Activated naive CD4-positive, alpha-beta T cell (primary cell): ENCODE results near the gene DDX51.

Experiments used
- DNase-seq, 4 experiments: peaks; one replicate each; lab custom pipeline; 2025; lab: John Stamatoyannopoulos, UW

The DDX51 gene

DNA sequence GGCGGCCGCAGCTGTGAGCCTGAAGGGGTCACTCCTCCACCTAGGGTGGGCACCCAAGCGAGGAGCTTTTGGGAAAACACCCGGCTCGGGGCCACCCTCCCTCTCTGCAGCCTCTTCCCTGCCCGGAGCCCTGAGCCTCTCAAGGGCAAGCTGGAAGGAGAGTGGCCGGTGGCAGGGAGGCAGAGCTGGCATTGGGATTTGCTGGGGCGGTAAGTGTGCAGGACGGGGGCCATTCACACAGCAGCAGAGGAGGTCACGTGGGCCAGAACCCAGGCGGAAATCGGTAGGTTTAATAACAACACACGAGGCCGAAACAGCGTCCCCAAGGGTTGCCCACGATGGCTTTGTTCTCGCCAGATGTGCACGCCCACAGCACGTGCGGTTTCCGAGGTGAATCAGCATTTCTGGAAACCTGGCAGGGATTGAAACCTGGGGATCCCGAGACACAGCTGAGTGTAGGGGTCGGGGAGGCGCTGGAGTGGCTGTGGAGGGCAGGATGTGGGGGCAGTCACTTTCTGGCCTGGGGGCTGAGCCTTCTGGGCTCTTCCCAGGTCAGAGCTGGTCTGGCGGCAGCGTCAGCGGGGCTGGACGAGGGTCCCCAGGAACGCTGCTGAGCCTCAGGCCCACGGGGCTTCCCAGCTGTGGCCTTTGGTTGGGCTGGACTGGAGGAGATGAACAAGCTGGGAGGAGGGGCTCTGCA lies 23.6 kb upstream of the DDX51 start:
- no peak for DNase-seq

DNA sequence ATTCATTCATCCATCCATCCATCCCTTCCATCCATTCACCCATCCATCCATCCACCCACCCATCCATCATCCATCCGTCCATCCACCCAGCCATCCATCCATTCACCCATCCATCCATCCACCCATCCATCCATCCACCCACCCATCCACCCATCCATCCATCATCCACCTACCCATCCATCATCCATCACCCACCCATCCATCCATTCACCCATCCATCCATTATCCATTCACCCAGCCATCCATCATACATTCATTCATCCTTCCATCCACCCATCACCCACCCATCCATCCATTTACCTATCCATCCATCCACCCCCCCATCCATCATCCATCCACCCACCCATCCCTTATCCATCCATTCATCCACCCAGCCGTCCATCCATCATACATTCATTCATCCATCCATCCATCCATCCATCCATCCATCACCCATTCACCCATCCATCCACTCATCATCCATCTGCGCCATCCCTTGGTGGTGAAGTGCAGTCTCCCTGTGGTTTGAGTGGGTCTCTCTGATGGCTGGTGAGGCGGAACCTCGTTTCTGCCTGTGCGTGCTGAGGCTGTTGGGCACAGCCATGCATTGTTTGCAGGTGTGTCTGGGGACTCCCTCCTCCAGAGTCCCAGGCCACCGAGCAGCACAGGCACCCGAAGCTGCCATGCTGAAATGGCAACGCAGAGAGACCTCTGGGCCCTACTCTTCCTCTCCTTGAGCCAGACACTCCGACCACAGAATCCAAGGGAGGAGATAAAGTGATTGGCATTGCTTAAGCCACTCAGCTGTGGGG lies 22.9 kb upstream of the DDX51 start:
- DNase-seq: no peak

DNA sequence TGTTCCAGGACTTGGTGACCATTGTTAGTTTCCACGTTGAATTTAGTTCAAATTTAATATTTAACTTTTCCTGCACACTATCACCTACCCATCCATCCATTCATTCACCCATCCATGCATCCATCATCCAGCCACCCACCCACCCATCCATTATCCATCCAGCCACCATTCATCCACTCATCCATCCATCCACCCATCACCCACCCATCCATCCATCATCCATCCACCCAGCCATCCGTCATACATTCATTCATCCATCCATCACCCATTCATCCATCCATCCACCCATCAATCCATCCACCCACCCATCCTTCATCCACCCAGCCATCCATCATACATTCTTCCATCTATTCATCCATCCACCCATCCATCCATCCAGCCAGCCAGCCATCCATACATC lies 22.0 kb upstream of the DDX51 start:
- no peak for DNase-seq

DNA sequence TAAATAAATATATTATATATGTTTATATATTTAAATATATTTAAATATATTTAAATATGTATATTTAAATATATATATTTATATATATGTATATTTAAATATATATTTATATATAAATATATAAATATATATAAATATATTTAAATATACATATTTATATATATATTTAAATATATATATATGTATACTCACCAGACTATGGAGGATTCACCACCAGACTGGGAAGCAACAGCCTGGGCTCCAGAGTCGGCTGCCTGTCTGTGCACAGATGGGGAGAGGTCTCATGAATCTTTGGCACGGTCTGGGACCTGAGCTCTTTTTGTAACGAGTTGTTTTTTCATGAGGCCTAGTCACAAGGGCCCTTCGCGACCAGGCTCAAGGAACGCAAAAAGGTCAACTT lies 21.5 kb upstream of the DDX51 start:
- no peak for DNase-seq

DNA sequence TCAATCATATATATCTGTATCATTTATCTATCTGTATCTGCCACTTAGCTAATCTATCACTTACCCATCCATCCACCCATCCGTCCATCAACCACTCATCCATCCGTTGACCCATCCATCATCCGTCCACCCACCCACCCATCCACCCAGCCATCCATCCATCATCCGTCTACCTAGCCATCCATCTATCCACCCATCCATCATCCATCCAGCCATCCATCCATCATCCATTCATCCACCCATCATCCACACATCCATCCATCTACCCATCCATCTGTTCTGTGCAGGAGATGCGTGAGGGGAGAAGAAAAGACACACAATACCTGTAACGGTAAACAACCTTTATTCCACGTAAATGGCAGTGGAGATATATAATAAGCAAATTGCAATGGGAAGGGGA lies 20.3 kb upstream of the DDX51 start:
- no peak for DNase-seq

DNA sequence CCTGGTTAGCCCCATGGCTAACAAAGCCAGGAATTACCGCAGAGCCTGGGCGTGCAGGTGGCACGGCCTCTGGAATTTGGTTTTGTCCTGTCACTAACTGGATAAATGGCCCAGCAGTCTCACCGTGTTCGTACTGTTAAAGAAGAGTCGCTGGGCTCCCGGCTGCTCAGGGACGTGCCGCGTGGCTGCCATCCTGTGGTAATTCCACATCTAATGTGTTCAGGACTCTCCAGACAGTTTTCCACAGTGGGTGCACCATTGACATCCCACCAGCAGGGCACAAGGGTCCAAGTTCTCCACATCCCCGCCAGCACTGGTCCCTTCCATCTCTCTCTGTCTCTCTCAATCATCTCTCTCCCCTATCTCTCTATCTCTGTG lies 19.8 kb upstream of the DDX51 start:
- DNase-seq: no peak

DNA sequence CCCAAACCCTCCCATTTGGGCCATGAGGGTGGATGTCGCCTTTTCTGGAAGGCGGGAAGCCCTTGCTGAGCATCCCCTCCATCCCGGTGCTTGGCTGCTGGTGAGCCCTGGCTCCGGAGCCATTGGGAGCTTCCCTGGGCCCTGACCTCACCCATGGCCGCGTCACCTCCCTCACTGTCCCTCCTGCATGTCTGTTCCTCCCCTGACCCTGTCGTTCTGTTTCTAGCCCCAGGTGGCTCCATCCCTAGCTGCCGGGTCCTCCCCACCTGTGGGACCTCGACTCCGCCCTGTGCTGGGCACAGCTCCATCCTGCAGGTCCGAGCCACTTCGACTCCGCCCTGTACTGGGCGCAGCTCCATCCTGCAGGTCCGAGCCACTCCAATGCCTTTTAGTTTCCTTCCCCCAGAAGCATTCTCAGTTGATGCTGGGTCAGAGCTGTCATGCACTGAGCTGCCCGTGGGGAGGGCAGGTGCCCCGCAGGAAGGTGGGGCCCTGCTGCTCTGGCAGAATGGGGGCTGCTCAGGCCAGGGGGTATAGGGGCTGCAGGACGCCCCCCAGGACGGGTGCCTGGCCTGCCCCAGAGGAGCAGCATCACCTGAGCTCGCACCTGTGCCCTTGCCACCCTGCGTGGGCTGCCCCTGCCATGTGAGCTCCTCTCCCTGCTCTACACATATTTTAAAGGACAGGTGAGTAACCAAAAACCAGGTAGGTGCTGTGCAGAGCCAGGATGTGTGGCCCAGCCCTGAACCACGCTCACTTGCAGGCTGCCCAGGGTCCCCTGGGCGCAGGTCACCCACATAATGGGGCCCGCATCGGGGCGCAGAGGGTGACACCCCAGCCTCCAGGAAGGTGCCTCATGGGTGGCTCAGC lies 19.2 kb upstream of the DDX51 start:
- no peak for DNase-seq

DNA sequence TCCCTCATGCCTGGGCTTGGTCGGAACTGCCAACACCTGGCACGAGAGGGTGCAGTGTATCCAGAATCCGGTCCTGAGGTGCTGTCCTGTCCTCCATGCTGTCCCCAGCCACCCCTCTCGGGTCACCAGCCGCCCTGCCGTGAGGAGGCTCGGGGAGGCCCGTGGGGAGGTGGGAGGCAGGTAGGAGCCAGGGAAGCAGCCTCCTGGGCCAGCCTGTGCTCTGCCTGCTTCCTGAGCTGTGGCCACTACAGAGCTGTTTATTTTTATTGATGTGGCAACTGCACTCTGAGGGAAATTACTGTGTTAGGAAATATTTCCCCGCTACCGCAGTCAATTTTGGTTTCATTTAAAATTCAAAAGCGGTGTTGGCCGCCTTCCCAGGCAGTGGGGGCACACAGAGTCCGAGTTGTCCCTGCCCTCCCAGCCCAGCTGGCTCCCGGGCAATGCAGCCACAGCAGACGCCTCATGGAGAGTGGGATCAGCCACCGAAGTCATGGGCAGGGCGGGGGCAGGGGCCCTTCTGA lies 18.5 kb upstream of the DDX51 start:
- DNase-seq: no peak

DNA sequence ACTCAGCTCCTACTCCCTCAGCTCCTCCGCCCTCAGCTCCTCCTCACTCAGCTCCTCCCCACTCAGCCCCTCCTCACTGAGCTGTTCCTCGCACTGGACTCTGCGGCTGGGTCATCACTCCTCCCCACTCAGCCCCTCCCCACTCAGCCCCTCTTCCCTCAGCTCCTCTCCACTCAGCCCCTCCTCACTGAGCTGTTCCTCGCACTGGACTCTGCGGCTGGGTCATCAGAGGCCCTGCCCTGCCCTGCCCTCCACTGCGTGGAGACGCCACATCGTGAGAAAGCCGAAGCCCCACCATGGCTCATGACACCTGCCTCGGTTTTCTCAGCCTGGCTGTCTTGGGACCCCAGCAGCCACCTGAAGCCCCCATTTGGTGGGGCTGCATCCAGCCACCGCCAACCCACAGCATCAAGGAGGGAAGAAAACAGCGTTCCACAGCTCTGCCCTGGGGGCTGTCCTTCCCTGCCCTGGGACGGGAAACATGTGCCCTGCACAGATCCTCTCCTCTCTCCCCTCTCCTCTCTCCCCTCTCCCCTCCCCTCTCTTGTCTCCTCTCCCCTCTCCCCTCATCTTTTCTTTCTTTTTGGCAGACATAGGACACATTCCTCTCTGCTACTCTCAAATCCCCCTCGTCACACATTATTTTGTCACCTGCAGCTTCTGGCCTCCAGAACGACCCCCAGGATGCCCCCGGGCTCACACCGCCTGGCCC lies 17.8 kb upstream of the DDX51 start:
- DNase-seq: no peak

DNA sequence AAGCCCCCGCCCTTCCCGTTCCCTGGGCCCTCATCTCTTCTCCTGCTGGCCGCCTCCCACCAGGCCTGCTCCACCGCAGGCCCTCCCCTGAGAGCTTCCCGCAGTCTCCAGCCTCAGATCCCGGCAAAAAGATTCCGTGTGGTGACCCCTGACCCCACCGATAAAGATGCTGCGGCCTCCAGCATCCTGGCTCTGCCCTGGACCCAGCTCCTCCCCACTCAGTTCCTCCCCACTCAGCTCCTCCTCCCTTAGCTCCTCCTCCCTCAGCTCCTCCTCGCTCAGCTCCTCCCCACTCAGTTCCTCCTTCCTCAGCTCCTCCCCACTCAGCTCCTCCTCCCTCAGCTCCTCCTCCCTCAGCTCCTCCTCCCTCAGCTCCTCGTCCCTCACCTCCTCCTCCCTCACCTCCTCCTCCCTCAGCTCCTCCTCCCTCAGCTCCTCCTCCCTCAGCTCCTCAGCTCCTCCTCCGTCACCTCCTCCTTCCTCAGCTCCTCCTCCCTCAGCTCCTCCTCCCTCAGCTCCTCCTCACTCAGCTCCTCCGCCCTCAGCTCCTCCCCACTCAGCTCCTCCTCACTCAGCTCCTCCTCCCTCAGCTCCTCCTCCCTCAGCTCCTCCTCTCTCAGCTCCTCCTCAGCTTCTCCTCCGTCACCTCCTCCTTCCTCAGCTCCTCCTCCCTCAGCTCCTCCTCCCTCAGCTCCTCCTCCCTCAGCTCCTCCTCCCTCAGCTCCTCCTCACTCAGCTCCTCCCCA lies 17.1 kb upstream of the DDX51 start:
- no peak for DNase-seq

DNA sequence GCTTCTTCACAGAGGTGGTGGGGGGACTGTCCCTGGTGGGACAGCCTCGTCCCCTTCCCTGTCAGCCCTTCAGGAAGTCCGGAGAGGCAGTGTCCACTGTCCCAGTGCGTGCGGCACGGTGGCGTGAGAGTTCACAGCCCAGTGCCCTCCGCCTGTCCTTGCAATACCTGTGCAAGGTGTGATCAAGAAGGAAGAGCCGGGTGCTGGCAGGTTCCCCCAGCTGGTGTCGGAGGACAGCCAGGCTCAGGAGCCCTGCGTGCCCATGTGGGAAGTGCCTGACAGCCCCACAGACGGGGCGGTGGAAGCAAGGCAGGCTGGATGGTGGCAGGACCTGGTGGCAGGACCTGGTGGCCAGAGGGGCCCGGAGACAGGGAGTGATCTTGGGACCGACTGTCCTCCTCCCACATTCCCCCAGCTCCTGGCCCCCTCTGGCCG lies 16.5 kb upstream of the DDX51 start:
- DNase-seq: no peak

DNA sequence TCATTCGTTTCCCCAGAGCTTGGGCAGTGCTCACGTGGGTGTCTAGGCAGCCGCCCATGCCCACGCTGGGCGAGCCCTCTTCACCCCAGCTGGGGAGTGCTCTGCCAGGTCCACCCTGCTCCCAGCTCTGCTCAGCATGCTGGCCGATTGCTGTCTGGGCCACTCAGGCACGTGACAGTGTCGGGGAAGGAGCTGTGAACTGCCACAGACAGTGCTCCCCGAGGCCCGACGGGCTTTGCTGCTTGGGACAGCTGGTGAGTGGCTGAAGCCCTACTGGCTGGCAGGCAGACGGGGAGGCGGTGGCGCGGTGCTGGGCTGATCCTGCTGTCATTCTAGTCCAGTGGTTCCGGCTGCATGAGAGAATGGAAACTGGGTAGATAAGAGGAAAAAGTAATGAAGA lies 15.9 kb upstream of the DDX51 start:
- DNase-seq: no peak

DNA sequence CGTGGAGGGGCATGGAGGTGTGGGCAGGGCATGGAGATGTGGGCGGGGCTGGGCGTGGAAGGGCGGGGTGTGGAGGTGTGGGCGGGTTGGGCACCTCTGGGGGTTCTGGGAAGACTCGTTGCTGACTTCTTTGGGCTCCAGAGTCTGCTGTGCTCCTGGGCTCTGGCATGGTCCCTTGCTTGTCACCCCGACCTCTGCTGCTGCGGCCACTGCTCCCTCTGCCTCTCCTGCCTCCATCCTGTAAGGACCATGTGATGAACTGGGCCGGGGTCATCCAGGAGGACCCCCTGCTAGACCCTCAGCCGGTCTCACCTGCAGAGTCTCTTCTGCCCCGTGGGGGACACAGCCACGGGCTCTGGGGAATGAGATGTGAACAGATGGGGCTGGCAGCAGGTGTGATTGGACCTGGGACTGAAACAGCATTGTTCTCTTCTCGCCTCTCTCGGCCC lies 15.5 kb upstream of the DDX51 start:
- DNase-seq: no peak

DNA sequence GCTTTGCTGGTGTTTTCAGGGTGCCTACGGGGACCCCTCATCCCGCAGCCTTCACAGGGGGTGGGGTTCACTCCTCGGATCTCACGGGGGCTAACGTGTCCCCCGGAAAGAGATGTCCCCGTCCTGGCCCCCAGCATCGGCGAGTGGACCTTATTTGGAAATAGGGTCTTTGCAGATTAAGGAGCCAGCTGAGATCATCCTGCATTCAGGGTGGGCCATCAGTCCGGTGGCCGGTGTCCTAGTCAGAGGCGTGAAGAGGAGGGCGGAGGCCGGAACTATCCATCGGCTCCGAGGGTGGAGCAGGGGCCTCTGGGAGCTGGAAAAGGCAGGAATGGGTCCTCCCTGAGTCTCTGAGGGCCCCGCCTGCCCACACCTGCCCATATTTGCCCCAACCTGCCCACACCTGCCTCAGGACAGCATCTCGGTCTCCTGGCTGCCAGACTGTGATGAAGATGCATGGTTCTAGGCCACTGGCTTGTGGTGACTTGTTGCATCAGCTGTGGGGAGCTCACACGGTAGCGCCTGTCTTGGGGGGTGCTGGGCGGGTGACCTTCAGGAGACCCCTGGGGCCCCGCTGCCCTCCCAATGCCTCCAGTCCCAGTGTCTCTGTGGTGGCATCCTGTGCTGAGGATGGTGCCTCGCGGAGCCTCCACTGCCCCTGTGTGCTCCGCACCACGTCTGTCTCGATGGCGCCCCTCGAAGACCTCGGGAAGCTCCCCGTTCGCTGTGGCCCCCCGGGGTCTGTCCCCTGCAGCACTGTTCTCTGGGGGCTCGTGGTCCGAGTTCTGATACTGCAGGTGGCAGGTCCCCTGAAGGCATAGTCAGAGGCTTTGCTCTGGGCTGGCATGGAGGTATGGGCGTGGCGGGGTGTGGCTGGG lies 14.8 kb upstream of the DDX51 start:
- no peak for DNase-seq

DNA sequence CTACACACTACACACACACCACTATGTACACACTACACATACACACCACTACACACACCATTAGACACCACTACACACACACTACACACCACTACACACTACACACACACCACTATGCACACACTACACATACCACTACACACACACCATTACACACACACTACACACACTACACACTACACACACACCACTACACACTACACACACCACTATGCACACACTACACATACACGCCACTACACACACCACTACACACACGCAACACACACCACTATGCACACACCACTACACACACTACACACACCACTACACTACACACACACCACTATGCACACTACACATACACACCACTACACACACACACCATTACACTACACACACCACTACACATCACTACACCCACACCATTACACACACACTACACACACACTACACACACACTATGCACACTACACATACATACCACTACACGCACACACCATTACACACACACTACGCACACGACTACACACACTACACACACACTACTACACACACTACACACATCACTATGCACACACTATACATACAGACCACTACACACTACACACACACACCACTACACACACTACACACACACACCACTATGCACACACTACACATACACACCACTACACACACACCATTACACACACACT lies 13.8 kb upstream of the DDX51 start:
- DNase-seq: no peak

DNA sequence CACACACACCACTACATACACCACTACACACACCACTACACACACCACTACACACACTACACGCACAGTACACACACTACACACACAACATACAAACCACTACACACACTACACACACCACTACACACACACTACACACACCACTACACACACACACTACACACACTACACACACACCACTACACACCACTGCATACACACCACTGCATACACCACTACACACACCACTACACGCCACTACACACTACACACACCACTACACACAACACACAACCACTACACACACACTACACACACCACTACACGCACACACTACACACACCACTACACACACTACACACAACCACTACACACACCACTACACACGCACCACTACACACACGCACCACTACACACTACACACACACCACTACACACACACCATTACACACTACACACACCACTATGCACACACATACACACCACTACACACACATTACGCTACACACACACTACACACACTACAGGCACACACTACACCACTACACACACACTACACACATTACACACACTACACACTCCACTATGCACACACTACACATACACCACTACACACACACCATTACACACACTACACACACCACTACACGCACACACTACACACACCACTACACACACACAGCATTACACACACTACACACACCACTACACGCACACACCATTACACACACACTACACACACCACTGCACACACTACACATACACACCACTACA lies 12.6 kb upstream of the DDX51 start:
- no peak for DNase-seq

DNA sequence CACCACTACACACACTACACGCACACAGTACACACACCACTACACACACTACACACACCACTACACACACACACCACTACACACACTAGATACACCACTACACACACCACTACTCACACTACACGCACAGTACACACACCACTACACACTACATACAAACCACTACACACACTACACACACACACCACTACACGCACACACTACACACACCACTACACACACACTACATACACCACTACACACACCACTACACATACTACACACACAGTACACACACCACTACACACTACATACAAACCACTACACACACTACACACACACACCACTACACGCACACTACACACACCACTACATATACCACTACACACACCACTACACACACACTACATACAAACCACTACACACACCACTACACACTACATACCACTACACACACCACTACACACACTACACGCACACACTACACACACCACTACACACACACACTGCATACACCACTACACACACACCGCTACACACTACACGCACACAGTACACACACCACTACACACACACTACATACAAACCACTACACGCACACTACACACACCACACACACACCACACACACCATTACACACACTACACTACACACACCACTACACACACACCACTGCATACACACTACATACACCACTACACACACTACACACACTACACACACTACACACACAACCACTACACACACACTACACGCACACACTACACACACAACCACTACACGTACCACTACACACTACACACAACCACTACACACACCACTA lies 11.9 kb upstream of the DDX51 start:
- DNase-seq: no peak
